Hepatocyte (in vitro differentiated cells): ENCODE measurements around the gene OPN1LW. TPM values are rescaled to one million over a fixed set of nuclear protein-coding genes. Genes with fewer than 3 reads are reported as not detected.

Experiments used
- DNase-seq: peaks from one replicate; pipeline ENCODE4 v3.0.0-alpha.2; 2016; ENCODE audit warnings: low spot score
- H2AFZ ChIP-seq: fragments of 200-600 bp; sonication (generic); 2 replicates; pipeline ENCODE4 v1.6.0; 2016; ENCODE audit warnings: antibody characterized with exemption, mild to moderate bottlenecking
- H3K27ac ChIP-seq: fragments of 200-600 bp; sonication (generic); 2 replicates; pipeline ENCODE4 v1.5.1; 2016; ENCODE audit warnings: mild to moderate bottlenecking
- H3K27me3 ChIP-seq: fragments of 200-600 bp; sonication (generic); 2 replicates; pipeline ENCODE4 v1.6.1; 2016
- H3K36me3 ChIP-seq: fragments of 200-600 bp; sonication (generic); replicated peaks from 2 replicates; pipeline ENCODE4 v1.5.1; 2016; ENCODE audit warnings: low read depth; ENCODE audit not compliant: insufficient read depth
- H3K4me1 ChIP-seq: fragments of 200-600 bp; sonication (generic); 2 replicates; pipeline ENCODE4 v1.5.1; 2016; ENCODE audit warnings: mild to moderate bottlenecking, moderate library complexity; ENCODE audit not compliant: insufficient read depth
- H3K4me2 ChIP-seq: fragments of 200-600 bp; sonication (generic); 2 replicates; pipeline ENCODE4 v1.6.0; 2016
- H3K4me3 ChIP-seq: fragments of 200-600 bp; sonication (generic); 2 replicates; pipeline ENCODE4 v1.5.1; 2016; ENCODE audit warnings: mild to moderate bottlenecking
- H3K79me2 ChIP-seq: fragments of 200-600 bp; sonication (generic); 2 replicates; pipeline ENCODE4 v1.6.0; 2017; ENCODE audit warnings: mild to moderate bottlenecking
- H3K9me2 ChIP-seq: fragments of 200-600 bp; sonication (generic); replicated peaks from 2 replicates; pipeline ENCODE4 v1.6.0; 2017; ENCODE audit warnings: mild to moderate bottlenecking; ENCODE audit not compliant: insufficient read depth
- H3K9me3 ChIP-seq: fragments of 200-600 bp; sonication (generic); 2 replicates; pipeline ENCODE4 v1.5.1; 2016; ENCODE audit warnings: low read depth, mild to moderate bottlenecking
- H4K20me1 ChIP-seq: fragments of 200-600 bp; sonication (generic); 2 replicates; pipeline ENCODE4 v1.6.0; 2016; ENCODE audit warnings: mild to moderate bottlenecking; ENCODE audit not compliant: insufficient read depth, poor library complexity, severe bottlenecking
- EZH2 ChIP-seq: fragments of 200-600 bp; sonication (generic); IDR thresholded peaks from 2 replicates; pipeline ENCODE4 v1.6.1; 2016; ENCODE audit warnings: antibody characterized with exemption, mild to moderate bottlenecking, borderline replicate concordance
- EZH2phosphoT487 ChIP-seq: fragments of 200-600 bp; sonication (generic); IDR thresholded peaks from one replicate; pipeline ENCODE4 v1.6.1; 2018; ENCODE audit warnings: antibody characterized with exemption, mild to moderate bottlenecking, low read depth, moderate library complexity; ENCODE audit not compliant: unreplicated experiment, severe bottlenecking
- WGBS: methylation state at CpG from one replicate; pipeline ENCODE4 v1.1.6; 2016; ENCODE audit warnings: low lambda C conversion rate; ENCODE audit errors: missing lambda C conversion rate; 5-methylcytosine and 5-hydroxymethylcytosine counted together
- polyA plus RNA-seq: library from polyadenylated mRNA; unstranded; fragments of >200 nt; fragmentation: Nextera tagmentation; extraction: Ambion mirVana; gene quantifications from 2 replicates; pipeline ENCODE4 v1.2.1, GENCODE V29; 2016
- total RNA-seq: library from RNA; depleted of rRNA; stranded (reverse); fragments of >200 nt; gene quantifications from 2 replicates; pipeline ENCODE4 v1.2.3, GENCODE V29; 2014
- TF ChIP-seq, protein P1 (sequence below): fragments of 200-600 bp; sonication (generic); IDR thresholded peaks from 2 replicates; pipeline ENCODE4 v1.5.1; 2016; ENCODE audit warnings: antibody characterized with exemption, mild to moderate bottlenecking; ENCODE audit not compliant: poor library complexity

OPN1LW gene
- total and polyA plus RNA-seq, 2 experiments from 2014 or later, result not detected

DNA sequence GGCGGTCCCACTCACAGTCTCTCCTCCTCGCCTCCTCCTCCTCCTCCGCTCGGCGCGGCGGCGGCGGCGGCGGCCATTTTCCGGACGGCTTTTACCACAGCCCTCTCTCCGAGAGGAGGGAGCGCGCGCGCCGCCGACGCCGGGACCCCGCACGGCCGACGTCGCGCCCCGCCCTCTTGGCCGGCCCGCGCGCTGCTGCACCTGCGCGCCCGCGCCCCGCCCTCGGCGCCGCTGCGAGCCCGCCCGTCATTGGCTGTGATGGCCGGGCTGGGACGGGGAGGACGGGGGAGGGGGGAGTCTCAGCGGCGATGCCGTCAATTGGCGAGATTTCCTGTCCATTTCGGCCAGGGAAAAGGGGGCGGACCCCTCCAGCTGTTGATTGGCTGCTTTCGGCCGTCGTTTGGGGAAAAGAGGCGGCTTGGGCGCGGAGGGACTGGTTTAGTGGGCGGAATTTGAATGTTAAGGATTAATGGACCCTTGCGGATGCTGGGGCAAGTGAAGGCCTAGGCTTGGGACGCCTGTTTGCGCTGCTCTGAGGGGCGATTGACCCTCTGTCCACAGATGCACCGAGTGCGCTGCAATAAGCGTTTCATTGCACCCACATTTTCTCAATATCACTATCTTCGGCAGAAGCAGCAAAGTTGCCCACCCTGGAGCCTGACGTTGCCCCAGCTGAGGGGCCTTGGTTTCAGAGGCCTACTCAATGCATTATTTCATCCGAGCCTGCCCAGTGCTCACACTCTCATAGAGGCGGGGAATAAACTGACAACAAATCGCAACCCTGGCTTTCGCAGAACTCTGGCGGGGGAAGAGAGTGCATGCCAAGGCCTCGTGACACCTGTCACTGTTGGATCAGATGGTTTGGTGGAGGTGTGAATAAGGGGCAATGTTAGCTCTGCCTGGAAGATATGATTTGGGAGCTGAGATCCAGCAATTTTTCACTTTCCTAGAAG lies 46.2 kb upstream of the OPN1LW start, which contains the start of gene MECP2:
TSS of gene MECP2 (minus strand) at position 129 of the 953 bp plus-strand sequence.
- peaks cover 14% of the 10 kb centered on the region for H3K4me1 ChIP-seq

DNA sequence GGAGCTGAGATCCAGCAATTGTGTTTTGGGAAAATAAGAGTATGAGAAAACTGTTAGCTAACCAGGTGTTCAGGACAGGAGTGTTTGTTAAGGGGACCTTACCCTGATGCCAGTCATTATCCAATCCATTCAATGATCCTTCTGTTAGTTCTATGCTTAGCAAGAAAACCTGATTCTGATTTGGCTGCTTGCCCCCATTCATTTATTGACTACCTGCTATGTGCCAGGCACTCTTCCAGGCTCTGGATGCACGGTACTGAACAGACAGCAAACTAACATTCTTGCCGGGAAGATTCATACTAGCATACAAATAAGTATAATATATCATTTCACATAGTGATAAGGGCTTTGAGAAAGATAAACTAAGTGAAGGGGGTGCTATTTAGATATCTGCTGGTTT lies 45.5 kb upstream of the OPN1LW start:
- Histone ChIP-seq H4K20me1 (peaks cover 29% of the 10 kb centered on the region), H3K4me1 (peaks cover 11% of the 10 kb centered on the region), H3K4me3 (no peak overlapping the region), H3K79me2 (peaks cover 32% of the 10 kb centered on the region), H3K9me2 (no peaks in the 10 kb centered on the region), H3K27ac (no peak overlapping the region), H3K4me2 (no peak overlapping the region), H3K9me3 (no peaks in the 10 kb centered on the region), H2AFZ (no peak overlapping the region), H3K27me3 (no peaks in the 10 kb centered on the region), H3K36me3 (no peaks in the 10 kb centered on the region)
- no peak for TF ChIP-seq EZH2phosphoT487
- TF ChIP-seq, protein P1, sequence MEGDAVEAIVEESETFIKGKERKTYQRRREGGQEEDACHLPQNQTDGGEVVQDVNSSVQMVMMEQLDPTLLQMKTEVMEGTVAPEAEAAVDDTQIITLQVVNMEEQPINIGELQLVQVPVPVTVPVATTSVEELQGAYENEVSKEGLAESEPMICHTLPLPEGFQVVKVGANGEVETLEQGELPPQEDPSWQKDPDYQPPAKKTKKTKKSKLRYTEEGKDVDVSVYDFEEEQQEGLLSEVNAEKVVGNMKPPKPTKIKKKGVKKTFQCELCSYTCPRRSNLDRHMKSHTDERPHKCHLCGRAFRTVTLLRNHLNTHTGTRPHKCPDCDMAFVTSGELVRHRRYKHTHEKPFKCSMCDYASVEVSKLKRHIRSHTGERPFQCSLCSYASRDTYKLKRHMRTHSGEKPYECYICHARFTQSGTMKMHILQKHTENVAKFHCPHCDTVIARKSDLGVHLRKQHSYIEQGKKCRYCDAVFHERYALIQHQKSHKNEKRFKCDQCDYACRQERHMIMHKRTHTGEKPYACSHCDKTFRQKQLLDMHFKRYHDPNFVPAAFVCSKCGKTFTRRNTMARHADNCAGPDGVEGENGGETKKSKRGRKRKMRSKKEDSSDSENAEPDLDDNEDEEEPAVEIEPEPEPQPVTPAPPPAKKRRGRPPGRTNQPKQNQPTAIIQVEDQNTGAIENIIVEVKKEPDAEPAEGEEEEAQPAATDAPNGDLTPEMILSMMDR, result no peak
- TF ChIP-seq EZH2, result no peak
- 82% methylated on average over 2 of the region's 2 CpGs for WGBS
- DNase-seq, result no peak

More for the DNA sequence above, 46.2 kb upstream of the OPN1LW start, which contains the start of gene MECP2:
- WGBS, result 56% methylated on average over 44 of the region's 75 CpGs
- no peaks in the 10 kb centered on the region for H3K9me3 ChIP-seq
- TF ChIP-seq, protein P1, result no peak
- TF ChIP-seq EZH2phosphoT487 (no peak), EZH2 (no peak)
- H3K79me2 ChIP-seq, result peaks cover 39% of the 10 kb centered on the region
- no peaks in the 10 kb centered on the region for H3K9me2 ChIP-seq
- peak within 1 kb of the TSS; percentile 98 for H3K27ac ChIP-seq
- H2AFZ ChIP-seq, result peak within 1 kb of the TSS; percentile 35
- no peaks in the 10 kb centered on the region for H3K27me3 ChIP-seq
- peaks cover 34% of the 10 kb centered on the region for H4K20me1 ChIP-seq
- peak; percentile 94 for DNase-seq
- H3K36me3 ChIP-seq, result no peaks in the 10 kb centered on the region
- peak within 1 kb of the TSS; percentile 77 for H3K4me2 ChIP-seq
- peak within 1 kb of the TSS; percentile 61 for H3K4me3 ChIP-seq

DNA sequence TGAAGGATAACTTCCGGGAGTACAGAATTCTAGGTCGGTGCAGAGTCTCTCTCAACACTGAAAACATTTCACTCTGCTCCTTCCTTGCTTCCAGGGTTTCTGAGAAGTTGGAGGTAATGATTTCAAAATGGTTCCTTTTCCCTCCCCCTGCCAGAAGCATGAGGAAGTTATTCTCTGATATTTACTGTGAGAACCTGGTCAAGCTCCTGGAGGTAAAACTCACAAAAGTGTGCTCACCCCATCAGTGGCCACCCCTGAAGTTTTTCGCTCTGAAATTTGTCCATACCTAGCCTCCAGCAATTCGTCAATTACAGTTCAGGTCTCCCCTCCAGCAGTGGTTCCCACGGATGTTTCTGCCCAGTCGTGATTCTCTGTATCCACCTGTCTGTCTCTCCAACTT lies 30.3 kb upstream of the OPN1LW start:
- Histone ChIP-seq H3K9me3 (no peaks in the 10 kb centered on the region), H3K27ac (no peak overlapping the region), H3K9me2 (no peaks in the 10 kb centered on the region), H3K4me3 (no peak overlapping the region), H3K79me2 (no peaks in the 10 kb centered on the region), H3K4me1 (no peaks in the 10 kb centered on the region), H3K36me3 (no peaks in the 10 kb centered on the region), H3K4me2 (no peak overlapping the region), H2AFZ (no peak overlapping the region), H3K27me3 (no peaks in the 10 kb centered on the region), H4K20me1 (no peaks in the 10 kb centered on the region)
- no peak for DNase-seq
- TF ChIP-seq EZH2phosphoT487 (no peak), EZH2 (no peak)
- WGBS, result 60% methylated on average over 6 of the region's 6 CpGs

DNA sequence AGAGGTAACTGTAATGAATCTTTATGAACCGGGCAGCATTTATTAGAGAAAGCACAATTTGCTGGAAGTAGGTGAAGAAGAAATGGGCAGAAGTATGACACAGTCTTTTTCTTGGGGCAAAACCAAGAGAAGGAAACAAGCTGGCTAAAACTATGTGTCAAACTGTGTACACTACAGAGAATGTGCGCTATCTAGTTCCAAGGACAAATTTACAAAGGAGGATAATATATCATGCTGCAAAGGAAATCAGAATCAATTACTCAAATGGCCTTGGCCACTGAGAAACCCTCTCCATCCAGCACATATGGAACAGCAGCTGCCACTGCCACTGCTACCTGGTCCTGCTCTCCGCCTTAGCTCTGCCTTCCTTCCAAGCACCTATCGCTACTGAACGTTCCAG lies 29.4 kb upstream of the OPN1LW start:
- no peak overlapping the region for H3K4me2 ChIP-seq
- H3K27ac ChIP-seq, result no peak overlapping the region
- no peaks in the 10 kb centered on the region for H3K36me3 ChIP-seq
- H3K9me2 ChIP-seq, result no peaks in the 10 kb centered on the region
- DNase-seq, result no peak
- no peaks in the 10 kb centered on the region for H3K9me3 ChIP-seq
- H3K27me3 ChIP-seq, result no peaks in the 10 kb centered on the region
- no peak overlapping the region for H2AFZ ChIP-seq
- no peak overlapping the region for H3K4me3 ChIP-seq
- H3K79me2 ChIP-seq, result no peaks in the 10 kb centered on the region
- TF ChIP-seq, protein P1, result no peak
- TF ChIP-seq EZH2phosphoT487 (no peak), EZH2 (no peak)
- no peaks in the 10 kb centered on the region for H4K20me1 ChIP-seq
- no peaks in the 10 kb centered on the region for H3K4me1 ChIP-seq
- 84% methylated on average over 5 of the region's 5 CpGs for WGBS
